Tibial nerve (tissue), 4 donors: ENCODE measurements around the gene CDC42SE1. TPM values are rescaled to one million over a fixed set of nuclear protein-coding genes. Genes with fewer than 3 reads are reported as not detected.

ENCODE experiments used
- DNase-seq, 2 donors: peaks; one replicate each; pipeline ENCODE4 v3.0.0-alpha.2; 2019; ENCODE audit warnings: low spot score in 2 of 2
- H3K27ac ChIP-seq, 4 donors: fragments of 200-600 bp; sonication (generic) in 3 of 4; one replicate each; pipeline ENCODE4 v1.5.1; 2017 to 2019; ENCODE audit warnings: mild to moderate bottlenecking in 1 of 4
- H3K27me3 ChIP-seq, 2 donors: fragments of 200-600 bp; sonication (generic) in 1 of 2; one replicate each; pipeline versions ENCODE4 v1.5.1 to v1.6.0; 2017 to 2019
- H3K36me3 ChIP-seq, 3 donors: fragments of 200-600 bp; sonication (generic); one replicate each; pipeline ENCODE4 v1.5.1; 2018 to 2019
- H3K4me1 ChIP-seq, 4 donors: fragments of 200-600 bp; sonication (generic) in 3 of 4; one replicate each; pipeline ENCODE4 v1.5.1; 2017 to 2019
- H3K4me3 ChIP-seq, 4 donors: fragments of 200-600 bp; sonication (generic) in 3 of 4; one replicate each; pipeline ENCODE4 v1.5.1; 2017 to 2019; ENCODE audit warnings: mild to moderate bottlenecking in 1 of 4, moderate library complexity in 1 of 4
- H3K9me3 ChIP-seq, 4 donors: fragments of 200-600 bp; sonication (generic) in 3 of 4; one replicate each; pipeline ENCODE4 v1.5.1; 2017 to 2019
- EP300 ChIP-seq, 2 donors: sonication (generic); formaldehyde crosslinking; IDR thresholded peaks; one replicate each; pipeline ENCODE4 v1.6.1; 2017; ENCODE audit warnings: antibody characterized with exemption in 2 of 2, mild to moderate bottlenecking in 1 of 2
- POLR2A ChIP-seq, 2 donors: fragments of 450-650 bp; IDR thresholded peaks; one replicate each; pipeline ENCODE4 v1.6.1; 2017; ENCODE audit warnings: antibody characterized with exemption in 2 of 2, mild to moderate bottlenecking in 2 of 2, moderate library complexity in 2 of 2
- WGBS, 2 donors: methylation state at CpG; one replicate each; pipeline ENCODE4 v1.1.5; 2018; 5-methylcytosine and 5-hydroxymethylcytosine counted together
- total RNA-seq, 4 donors: library from RNA; depleted of rRNA; stranded (reverse); fragments of >200 nt; gene quantifications; one replicate each; pipeline ENCODE4 v1.1.0, GENCODE V29; 2016
- TF ChIP-seq, protein P1 (sequence below), 5 experiments: fragments of 200-600 bp in 3 of 5; fragments of 450-650 bp in 2 of 5; sonication (generic) in 3 of 5; IDR thresholded peaks; one replicate each; pipeline ENCODE4 v1.5.1; 2016 to 2019; ENCODE audit warnings: antibody characterized with exemption in 5 of 5, mild to moderate bottlenecking in 3 of 5, moderate library complexity in 2 of 5

Gene CDC42SE1
- total RNA-seq, 4 donors from 2014 or later = 72.4 to 87.4 (median 80.8) TPM

DNA sequence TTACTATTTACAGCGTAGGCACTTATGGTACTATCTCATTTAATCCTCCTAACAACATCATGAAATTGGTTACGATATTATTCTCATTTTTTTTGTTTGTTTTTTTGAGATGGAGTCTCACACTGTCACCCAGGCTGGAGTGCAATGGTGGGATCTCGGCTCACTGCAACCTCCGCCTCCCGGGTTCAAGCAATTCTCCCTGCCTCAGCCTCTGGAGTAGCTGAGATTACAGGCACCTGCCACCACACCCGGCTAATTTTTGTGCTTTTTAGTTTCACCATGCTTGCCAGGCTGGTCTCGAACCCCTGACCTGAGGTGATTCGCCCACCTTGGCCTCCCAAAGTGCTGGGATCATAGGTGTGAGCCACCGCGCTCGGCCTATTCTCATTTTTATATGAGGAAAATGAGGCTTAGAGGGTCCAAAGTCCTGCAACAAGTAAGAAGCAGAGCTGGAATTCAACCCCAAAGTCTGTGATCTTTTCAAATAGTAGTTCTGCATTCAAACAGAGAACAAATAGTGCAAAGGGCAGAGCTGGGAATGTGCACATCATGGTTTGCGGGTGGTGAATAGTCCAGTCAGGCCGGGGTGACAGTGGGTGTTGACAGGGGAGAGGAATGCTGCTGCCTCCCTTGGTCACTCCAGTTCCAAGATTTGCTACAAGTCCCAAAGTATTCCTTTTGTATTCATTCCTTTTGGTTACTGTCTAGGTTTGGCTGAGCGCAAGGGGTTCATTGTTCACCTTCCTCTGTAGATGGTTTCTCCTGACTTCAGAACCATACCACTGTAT, 46.5 kb downstream of the CDC42SE1 start:
- DNase-seq = no peak
- peak overlapping the region; percentile 49 to 91 (median 74) for H3K27ac ChIP-seq
- H3K9me3 ChIP-seq = no peaks in the 10 kb centered on the region
- H3K27me3 ChIP-seq = no peaks in the 10 kb centered on the region
- 69 to 71% methylated on average over 14 of the region's 14 CpGs for WGBS, 2 donors
- no peak overlapping the region for H3K4me3 ChIP-seq
- TF ChIP-seq, protein P1, sequence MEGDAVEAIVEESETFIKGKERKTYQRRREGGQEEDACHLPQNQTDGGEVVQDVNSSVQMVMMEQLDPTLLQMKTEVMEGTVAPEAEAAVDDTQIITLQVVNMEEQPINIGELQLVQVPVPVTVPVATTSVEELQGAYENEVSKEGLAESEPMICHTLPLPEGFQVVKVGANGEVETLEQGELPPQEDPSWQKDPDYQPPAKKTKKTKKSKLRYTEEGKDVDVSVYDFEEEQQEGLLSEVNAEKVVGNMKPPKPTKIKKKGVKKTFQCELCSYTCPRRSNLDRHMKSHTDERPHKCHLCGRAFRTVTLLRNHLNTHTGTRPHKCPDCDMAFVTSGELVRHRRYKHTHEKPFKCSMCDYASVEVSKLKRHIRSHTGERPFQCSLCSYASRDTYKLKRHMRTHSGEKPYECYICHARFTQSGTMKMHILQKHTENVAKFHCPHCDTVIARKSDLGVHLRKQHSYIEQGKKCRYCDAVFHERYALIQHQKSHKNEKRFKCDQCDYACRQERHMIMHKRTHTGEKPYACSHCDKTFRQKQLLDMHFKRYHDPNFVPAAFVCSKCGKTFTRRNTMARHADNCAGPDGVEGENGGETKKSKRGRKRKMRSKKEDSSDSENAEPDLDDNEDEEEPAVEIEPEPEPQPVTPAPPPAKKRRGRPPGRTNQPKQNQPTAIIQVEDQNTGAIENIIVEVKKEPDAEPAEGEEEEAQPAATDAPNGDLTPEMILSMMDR (IDR thresholded peaks at IDR 0.05) = no peak
- TF ChIP-seq POLR2A (IDR thresholded peaks at IDR 0.05) (peak in 1 of 2 donors; percentile 28), EP300 (IDR thresholded peaks at IDR 0.05) (no peak)
- H3K36me3 ChIP-seq = peaks cover 0 to 6% (median 0%) of the 10 kb centered on the region in 3 donors
- peaks cover 0 to 53% (median 29%) of the 10 kb centered on the region in 4 donors for H3K4me1 ChIP-seq

DNA sequence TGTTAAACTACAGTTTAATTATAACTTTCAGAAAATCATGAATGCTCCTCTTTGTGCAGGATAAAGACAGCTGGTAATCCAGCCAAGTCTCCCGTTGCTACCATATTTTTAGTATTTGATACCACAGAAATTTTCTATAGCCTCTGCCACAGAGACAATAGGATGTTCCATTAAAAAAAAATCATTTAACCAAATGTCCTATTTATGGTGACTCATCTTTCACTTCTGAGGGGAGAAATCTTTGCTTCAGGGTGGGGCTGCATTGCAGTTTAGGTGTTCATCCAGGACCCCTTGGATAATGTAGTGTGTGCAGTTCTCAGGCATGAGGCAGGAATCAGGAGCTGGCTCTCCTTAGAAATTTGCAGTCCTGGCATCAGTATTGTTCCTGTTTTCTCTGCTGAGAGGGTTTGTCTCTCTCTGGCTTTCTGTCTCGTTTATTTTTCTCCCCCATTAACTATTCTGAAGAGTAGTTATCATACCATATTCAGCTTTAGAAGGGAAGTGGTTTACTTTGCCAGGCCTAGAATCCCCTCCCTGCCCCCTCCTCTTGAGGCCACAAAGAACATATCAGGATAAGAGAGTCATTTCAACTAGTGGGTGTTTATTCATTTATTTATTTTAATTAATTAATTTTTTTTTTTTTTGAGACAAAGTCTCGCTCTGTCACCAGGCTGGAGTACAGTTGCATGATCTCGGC, 48.1 kb downstream of the CDC42SE1 start:
- Histone ChIP-seq H3K36me3 (no peaks in the 10 kb centered on the region), H3K27ac (peak overlapping the region in 3 of 4 donors; percentile 64 to 91 (median 83)), H3K27me3 (no peaks in the 10 kb centered on the region), H3K4me1 (peaks cover 0 to 65% (median 39%) of the 10 kb centered on the region in 4 donors), H3K9me3 (no peaks in the 10 kb centered on the region), H3K4me3 (no peak overlapping the region)
- TF ChIP-seq EP300 (IDR thresholded peaks at IDR 0.05) (no peak), POLR2A (IDR thresholded peaks at IDR 0.05) (no peak)
- TF ChIP-seq, protein P1 (IDR thresholded peaks at IDR 0.05) = no peak
- WGBS, 2 donors = 34 to 39% methylated on average over 4 of the region's 4 CpGs
- DNase-seq = no peak

DNA sequence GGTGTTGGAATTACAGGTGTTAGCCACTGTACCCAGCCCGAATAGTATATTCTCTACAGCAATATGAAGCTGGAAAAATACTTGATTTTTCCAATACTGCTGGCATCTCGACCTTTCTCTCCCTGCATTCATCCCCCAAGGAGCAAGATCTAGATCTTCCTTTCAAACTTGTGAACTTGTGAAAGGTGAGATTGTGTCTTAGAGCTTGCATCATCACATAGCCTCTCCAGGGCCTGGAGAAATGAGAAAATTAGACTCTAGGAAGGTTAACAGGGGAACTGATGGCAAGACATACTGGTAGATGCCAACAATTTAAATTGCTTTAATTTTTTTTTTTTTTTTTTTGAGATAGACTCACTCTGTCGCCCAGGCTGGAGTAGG, 49.1 kb downstream of the CDC42SE1 start:
- no peak overlapping the region for H3K4me3 ChIP-seq
- H3K9me3 ChIP-seq = no peaks in the 10 kb centered on the region
- TF ChIP-seq POLR2A (IDR thresholded peaks at IDR 0.05) (no peak), EP300 (IDR thresholded peaks at IDR 0.05) (no peak)
- TF ChIP-seq, protein P1 (IDR thresholded peaks at IDR 0.05) = no peak
- H3K4me1 ChIP-seq = peaks cover 0 to 70% (median 40%) of the 10 kb centered on the region in 4 donors
- H3K27me3 ChIP-seq = no peaks in the 10 kb centered on the region
- H3K27ac ChIP-seq = peak overlapping the region in 2 of 4 donors; percentile 83 to 91
- no peaks in the 10 kb centered on the region for H3K36me3 ChIP-seq
- WGBS, 2 donors = 82 to 84% methylated on average over 3 of the region's 3 CpGs
- no peak for DNase-seq

DNA sequence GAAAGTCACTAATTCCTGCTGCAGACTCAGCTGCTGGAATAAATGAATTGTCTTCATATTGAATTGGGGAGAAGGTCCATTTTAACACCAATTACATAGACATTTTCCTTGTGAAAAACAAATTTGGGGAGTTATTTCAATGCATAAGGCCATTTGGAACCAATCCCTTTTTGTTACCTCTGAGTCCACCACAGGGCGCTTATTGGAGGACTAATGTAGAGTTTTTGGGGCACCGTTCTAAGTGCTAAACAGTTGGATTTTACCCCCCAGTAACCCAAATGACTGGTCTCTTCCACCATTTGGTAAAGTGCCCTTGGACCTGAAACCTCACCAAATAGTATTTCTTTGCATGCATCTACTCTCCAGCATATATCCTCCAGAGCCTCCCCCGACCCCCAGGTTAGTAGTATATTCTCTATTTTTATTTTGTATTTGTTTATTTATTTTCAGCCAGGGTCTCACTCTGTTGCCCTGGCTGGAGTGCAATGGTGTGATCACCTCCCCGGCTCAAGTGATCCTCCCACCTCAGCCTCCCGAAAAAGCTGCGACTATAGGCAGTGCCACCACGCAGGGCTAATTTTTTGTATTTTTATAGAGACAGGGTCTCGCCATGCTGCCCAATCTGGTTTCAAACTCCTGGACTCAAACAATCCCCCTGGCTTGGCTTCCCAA, 49.6 kb downstream of the CDC42SE1 start:
- no peaks in the 10 kb centered on the region for H3K9me3 ChIP-seq
- no peaks in the 10 kb centered on the region for H3K36me3 ChIP-seq
- TF ChIP-seq POLR2A (IDR thresholded peaks at IDR 0.05) = no peak
- TF ChIP-seq EP300 (IDR thresholded peaks at IDR 0.05) = no peak
- TF ChIP-seq, protein P1 (IDR thresholded peaks at IDR 0.05) = no peak
- H3K4me1 ChIP-seq = peaks cover 0 to 75% (median 43%) of the 10 kb centered on the region in 4 donors
- H3K27ac ChIP-seq = peak overlapping the region; percentile 83 to 96 (median 91)
- no peaks in the 10 kb centered on the region for H3K27me3 ChIP-seq
- no peak overlapping the region for H3K4me3 ChIP-seq
- 96% methylated on average over 8 of the region's 8 CpGs for WGBS, 2 donors
- DNase-seq = no peak
